ENCODE data around the gene DOCK4.
"Not testable (repeated sequence)": the region's sequence is repeated elsewhere in the genome, so short reads cannot be mapped to it uniquely, and the experiment has no call there.

DOCK4 gene

DNA sequence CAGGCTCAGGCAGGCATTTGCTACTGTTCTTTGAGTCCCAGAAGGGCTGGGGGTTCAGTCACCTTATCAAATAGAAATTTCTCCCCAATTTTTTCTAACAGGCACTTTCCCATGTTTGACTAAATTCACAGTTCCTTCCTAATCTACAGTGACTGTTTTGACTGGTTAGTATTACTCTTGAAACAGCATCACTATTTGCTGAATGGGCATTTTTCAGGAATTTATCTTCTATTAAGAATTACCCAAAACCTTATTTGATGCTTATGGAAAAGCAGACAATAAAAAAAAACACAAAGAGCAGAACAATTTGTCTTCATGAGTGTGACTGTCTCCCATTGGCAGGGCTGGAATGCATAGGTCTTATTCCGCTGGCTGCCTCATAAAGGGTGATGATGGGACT is 269.0 kb downstream of the DOCK4 start:
- no peak for DNase-seq

GRCh38 chr7:111933609-111934008 is 272.6 kb downstream of the DOCK4 start:
- DNase-seq: no peak

DNA sequence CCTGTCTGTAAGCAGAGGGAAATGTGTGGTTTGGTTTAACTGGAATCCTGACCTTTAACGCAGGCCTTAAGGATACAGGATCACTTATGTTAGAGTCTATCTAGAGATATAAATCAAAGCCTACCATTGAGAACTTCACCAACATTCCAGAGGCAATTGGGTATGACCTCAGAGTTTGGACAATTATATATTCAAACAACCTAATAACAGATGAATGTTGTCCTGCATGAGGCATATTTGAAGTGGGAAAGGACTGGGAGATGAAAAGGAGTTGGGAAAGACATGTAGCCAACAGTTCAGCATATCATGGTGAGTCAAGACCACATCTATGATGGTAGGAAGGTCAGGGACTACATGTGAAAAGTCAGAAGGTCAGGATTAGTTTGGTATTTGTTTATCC is 274.2 kb downstream of the DOCK4 start:
- no peak for DNase-seq

DNA sequence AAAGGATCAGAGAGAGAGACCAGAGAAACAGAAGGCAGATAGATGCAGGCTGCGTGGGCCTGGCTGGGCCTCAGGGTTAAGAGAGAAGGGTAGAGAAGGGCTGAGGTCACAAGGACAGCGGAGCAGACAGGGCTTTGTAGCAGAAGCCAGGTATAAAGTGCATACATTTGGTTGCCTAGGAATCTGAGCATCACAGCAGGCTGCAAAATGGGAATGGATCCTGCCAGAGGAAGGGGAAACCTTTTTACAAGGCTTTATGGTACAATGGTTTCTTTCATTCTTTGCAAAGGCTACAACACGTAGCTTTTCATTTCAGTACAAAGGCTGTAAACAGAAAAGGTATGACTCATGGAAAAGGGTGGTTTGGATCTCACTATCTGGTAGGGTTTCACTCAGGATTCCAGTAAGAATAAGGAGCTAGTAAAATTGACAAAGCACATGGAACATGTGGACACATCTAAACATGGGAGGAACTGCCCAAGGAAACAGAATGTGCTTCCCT is 275.1 kb downstream of the DOCK4 start:
- no peak for DNase-seq

- DNase-seq: no peak
These were observed 276.9 kb downstream of the DOCK4 start for GRCh38 chr7:111929264-111929663.

- DNase-seq: no peak
These were observed 278.7 kb downstream of the DOCK4 start for GRCh38 chr7:111927353-111928019.

DNA sequence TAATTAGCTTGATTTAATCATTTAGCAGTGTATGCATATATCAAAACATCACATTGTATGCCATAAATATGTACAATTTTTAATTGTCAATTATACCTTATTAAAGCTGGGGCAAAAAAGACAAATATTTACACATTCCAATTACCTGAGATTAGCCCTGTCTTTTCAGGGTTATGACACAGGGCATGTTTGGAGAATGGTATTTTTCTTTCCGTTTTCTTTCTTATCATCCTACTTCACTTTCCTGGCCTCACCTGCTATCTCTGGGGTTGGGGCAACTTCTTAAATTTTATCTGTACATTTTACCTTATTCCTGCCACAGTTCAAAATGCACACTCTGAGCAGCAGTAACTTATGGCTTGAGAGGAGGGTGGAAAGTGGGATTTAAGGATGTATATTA is 285.9 kb downstream of the DOCK4 start:
- no peak for DNase-seq

DNA sequence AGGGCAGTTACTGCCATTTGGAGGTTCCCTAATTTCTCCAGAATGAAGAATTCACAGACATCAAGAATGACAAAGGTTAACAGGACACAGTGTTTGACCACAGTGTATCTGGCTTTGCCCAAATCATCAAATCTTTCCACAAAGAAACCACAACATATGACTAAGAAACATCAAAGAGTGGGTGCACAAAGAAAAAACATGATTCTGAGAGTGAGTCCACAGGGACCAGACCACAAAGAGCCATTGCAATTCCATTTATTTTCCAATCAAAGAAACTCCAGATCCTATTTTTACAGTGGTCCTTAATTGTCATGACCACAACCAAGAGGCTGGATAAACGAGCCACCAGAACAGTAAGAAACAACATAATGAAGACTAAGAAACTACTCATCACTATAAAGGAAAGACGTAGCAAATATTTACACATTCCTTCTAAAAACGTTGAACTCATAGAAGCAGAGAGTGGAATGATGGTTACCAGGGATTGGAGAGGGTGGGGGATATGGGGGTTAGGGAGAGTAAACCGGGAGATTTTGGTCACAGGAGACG is 286.5 kb downstream of the DOCK4 start:
- DNase-seq: no peak

DNA sequence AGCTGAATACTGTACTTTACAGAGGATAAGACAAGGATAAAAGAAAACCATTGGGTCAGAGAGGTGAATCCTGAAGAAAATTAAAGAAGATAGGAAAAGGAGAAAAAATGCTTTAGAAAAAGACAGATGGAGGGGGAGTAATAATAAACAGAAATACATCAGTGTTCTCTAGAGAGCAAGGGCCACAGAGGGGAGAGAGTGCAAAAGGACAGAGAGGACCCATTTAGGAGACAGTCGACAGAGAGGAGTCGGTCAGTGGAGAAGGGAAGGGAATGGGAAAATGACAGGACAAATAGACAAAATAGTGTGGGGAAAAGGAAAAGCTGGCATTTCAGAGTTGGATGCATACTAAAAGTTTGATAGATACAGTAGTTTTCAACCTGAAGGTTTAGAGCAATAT is 287.0 kb downstream of the DOCK4 start:
- DNase-seq: no peak

DNA sequence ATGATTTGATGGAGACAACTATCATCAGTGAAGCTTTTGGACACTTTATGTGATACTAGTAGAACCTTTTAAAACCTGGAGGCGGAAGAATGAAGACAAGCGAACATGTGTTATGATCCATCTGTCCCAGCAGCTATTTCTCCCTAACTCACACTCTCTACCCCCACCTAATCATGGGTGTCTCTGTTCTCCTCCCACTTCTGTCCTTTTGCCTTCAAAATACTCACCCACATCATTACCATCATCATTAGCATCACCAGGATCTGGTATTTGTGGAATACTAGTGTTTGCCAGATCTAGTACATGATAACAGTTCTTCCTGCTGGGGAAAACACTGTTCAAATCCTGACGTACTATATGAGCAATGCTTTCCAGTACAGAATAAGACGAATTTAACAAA is 287.7 kb downstream of the DOCK4 start:
- no peak for DNase-seq

DNA sequence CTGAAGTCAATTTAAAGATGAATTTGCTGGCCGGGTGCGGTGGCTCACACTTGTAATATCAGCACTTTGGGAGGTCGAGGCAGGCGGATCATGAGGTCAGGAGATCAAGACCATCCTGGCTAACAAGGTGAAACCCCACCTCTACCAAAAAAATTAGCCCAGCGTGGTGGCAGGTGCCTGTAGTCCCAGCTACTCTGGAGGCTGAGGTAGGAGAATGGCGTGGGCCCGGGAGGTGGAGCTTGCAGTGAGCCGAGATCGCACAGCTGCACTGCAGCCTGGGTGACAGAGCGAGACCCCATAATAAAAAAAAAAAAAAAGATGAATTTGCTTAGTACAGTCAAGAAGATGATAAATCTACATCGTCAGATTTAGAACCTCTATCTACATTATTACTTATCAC is 288.8 kb downstream of the DOCK4 start:
- DNase-seq: not testable (repeated sequence)

- DNase-seq: no peak
These were observed 291.9 kb downstream of the DOCK4 start for GRCh38 chr7:111914291-111914690.

- no peak for DNase-seq
These were observed 294.8 kb downstream of the DOCK4 start for GRCh38 chr7:111911166-111911961.

- DNase-seq: no peak
These were observed 295.5 kb downstream of the DOCK4 start for GRCh38 chr7:111910656-111911055.

- DNase-seq: not testable (repeated sequence)
These were observed 297.5 kb downstream of the DOCK4 start for GRCh38 chr7:111908673-111909072.

DNA sequence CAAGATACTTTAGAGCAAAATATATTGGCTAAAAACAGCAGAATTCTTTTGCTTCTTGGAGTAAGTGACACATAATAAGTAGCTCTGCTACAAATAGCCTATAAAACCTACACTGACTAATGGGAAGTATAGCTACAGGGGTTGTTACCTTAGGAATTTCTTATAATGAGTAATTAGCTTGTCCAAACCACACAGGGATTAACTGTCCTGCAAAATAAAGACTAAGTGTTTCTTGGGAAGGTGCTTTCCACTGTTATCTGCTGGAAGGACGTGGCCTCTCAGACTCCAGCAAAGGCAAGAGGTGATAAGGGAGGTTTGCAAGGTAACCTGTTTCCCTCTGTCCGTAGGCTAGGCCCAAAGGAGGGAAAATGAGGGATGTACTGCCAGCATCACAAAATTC is 302.4 kb downstream of the DOCK4 start:
- DNase-seq: no peak

- DNase-seq: no peak
These were observed 303.2 kb downstream of the DOCK4 start for GRCh38 chr7:111903016-111903415.

- no peak for DNase-seq
These were observed 305.9 kb downstream of the DOCK4 start for GRCh38 chr7:111900283-111900682.

- DNase-seq: no peak
These were observed 311.1 kb downstream of the DOCK4 start for GRCh38 chr7:111895049-111895448.

GRCh38 chr7:111894518-111894917 is 311.7 kb downstream of the DOCK4 start:
- DNase-seq: no peak

DNA sequence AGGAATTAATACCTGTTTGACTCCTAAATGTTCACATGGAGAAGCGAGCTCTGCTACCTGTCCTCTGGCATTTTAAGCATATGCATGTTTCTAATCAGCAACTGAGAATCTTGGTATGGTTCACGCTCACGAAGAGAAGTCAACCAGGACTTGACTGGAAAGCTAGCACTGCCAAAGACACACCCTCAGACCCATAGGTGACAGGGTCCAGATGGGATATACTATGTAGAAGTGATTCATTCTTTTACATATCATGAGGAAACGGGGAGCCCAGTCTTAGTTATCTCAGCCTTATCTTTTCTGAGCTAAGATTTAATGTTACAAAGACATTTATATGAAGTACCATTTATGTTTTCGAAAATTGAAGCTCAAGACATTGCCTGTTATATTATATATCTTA is 313.0 kb downstream of the DOCK4 start:
- no peak for DNase-seq

- DNase-seq: no peak
These were observed 313.6 kb downstream of the DOCK4 start for GRCh38 chr7:111892588-111892987.

DNA sequence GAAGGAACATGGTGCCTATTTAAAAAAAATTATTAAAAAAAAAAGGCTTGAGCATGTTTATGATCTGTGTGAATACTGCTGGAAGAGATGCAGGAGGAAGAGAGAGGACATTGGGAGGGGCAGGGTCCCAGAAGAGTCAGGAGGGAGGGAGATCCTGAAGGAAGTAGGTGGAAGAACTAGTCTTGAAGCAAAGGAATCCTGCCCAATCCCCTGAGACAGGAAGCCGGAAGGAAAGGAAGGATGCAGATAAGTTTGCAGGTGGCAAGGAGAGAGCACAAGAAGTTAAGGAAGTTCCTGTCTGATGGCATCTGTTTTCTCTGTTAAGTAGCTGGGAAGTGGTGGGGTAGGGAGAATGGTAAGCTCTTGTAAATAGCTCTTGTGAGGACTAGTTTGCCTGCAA is 318.5 kb downstream of the DOCK4 start:
- DNase-seq: no peak

DNA sequence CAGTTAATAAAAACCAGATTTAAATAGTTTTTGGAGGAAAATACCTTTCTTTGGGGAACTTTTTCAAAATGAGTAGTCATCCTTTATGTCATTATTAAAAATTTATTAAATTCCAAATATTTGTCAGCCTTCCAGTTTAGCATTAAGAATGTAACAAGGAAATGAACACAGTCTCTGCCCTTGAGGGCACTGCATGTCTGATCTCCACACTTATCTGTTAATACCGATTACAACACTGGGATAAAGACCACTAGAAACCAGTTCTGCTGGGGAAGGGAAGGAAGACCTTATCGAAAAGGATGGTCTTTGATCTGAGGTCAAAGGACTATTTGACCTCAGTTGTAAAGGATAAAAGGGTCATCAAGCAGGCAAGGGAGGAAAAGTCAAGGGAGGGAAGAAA is 320.0 kb downstream of the DOCK4 start:
- DNase-seq: no peak
